Stimulated activated CD8-positive, alpha-beta memory T cell treated with anti-CD3 and anti-CD28 coated beads, Interleukin-7, amount 100 ng/mL, for 24 hours (primary cell): ENCODE results near the gene NR2F1.

ENCODE experiments used
- DNase-seq: peaks from one replicate; pipeline ENCODE4 v3.0.0-alpha.2; 2020; ENCODE audit warnings: low read depth

Gene NR2F1

DNA sequence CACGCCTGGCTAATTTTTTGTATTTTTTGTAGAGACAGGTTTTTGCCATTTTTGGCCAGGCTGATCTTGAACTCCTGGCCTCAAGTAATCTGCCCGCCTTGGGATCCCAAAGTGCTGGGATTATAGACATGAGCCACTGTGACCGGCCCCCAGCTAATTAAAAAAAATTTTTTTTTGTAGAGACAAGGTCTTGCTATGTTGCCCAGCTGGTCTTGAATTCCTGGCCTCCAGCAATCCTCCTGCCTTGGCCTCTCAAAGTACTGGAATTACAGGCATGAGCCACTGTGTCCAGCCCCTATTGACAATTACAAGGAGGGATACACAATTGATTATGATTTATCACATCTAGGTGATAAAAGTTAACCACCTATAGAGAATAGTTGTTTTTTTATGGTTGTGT is 59.5 kb downstream of the NR2F1 start:
- DNase-seq = no peak
